NCI-H2029 (cell line): ENCODE data around the gene SPIN2A.
"Not testable (repeated sequence)": the region's sequence is repeated elsewhere in the genome, so short reads cannot be mapped to it uniquely, and the experiment has no call there.

Source experiments
- DNase-seq: peaks from one replicate; lab custom pipeline; 2025; lab: John Stamatoyannopoulos, UW

Gene SPIN2A

DNA sequence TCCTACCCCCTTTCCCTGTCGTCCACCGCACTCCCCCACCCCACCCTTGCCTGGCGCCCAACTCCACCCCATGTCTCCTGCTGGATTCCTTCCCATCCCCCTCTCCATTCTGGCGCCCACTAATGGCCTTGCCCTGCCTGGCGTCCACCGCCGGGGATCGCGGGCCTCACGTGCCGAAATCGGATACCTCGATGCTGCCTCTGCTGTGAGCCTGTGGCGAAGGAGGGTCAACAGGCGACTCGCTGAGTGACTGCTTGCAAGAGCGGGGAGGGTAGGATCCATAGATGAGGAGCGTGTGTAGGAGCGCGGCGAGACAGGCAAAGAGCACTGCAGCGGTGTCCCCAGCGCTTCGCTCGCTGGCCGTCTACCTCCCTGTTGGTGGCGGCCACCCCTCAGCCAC lies at the start of gene SPIN2A:
Gene SPIN2A, minus strand, starts transcription at position 325 of the 400 bp plus-strand sequence. CDS start 800 bp downstream, outside the sequence.
- DNase-seq: peak; percentile 3

DNA sequence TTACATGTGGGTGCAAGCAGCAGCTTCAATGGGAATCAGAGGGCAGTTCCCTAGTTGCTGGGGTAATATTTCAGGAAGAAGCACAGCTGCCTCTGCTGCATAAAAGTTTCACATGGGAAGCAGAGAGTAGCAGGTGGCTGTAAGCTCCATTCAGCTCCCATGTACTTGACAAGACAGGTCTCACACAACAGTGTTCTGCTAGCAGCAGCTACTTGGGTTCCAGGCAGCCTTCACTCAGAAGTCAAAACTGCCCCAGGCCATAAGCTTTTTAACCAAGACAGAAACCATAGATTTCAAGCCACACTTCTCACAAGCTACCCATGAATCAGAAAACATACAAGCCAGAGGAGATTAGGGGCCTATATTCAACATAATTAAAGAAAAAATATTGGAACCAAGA lies 41.4 kb upstream of the SPIN2A start:
- no peak for DNase-seq

DNA sequence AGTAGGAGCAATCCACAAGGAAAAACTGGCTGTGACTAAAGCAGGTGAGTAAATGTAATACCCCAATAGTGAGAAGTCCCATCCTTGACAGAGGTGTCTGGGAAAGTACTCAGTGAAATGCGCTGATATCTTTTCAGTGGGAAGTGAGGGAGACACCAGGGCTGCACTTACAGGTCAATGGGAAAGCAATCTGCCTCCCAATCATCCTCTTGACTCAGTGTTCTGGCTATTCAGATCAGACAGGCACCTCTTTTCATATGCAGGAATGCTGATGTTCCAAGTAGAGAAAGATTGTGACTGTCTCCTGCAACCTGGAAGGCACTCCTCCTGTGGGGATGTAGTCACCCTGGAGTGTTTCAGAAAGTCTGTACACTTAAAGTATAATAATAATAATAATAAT lies 39.9 kb upstream of the SPIN2A start:
- DNase-seq: no peak

DNA sequence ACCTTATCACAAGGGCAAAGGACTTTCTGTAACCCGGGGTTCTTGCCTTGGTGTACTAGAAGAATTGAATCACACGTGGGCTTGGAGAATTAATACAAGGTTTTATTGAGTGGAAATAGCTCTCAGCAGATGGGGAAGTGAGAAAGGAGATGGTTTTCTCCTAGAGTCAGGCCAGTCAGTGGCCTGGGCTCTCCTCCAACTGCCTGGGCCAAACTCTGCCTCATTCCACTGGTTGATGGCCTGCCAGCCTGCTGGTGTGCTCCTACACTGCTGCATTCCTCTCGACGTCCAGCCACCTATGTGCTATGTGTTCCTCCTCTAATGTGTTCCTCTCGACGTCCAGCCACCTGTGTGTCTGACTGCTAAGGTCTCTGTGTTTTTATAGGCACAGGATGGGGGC lies 35.3 kb upstream of the SPIN2A start:
- no peak for DNase-seq

DNA sequence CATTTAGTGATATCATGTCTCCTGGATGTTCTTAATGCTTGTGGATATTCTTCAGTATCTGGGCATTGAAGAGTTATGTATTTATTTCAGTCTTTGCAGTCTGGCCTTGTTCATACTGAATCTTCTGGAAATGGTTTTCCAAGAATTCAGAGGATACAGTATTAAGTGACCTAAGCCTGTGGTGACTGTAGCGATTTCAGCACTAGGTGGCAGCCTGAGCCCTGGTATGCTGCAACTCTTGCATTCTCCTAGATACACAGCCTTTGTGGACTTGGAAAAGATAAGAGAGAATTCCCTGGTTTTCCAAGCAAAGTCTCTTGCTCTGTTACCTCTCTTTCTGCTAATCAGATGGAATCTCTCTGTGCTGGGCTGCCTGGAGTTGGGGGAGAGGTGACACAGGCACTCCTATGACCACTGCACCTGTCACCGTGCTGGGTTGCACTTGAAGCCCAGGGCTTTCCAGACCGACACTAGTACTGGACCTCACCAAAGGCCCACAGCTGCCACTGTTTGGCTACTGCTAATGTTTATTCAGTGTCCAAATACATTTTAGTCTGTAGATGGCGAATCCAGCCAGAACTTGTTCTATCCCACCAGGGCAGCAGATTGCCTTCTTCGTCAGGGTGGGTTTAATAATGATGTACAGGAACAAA lies 19.3 kb upstream of the SPIN2A start:
- peak; percentile 3 for DNase-seq

DNA sequence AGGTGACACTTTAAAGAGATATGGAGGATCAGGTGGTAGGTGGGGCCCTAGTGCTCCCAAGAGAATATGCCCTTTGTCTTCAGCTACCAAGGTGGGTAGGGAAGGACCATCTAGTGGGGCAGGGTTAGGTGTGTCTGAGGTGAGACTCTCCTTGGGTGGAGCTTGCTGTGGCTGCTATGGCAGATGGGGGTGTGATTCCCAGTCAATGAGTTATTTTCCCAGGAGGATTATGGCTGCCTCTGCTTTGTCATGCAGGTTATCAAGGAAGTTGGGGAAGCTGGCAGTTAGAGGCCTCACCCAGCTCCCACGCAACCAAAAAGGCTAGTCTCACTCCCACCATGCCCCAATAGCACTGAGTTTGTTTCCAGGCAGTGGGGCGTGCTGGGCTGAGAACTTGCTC lies 18.0 kb upstream of the SPIN2A start:
- no peak for DNase-seq

DNA sequence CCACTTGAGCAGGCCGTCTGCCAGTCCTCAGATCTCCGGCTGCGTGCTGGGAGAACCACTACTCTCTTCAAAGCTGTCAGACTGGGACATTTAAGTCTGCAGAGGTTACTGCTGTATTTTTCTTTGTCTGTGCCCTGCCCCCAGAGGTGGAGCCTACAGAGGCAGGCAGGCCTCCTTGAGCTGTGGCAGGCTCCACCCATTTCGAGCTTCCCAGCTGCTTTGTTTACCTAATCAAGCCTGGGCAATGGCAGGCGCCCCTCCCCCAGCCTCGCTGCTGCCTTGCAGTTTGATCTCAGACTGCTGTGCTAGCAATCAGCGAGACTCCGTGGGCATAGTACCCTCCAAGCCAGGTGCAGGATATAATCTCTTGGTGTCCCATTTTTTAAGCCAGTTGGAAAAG lies 15.0 kb upstream of the SPIN2A start:
- DNase-seq: not testable (repeated sequence)

DNA sequence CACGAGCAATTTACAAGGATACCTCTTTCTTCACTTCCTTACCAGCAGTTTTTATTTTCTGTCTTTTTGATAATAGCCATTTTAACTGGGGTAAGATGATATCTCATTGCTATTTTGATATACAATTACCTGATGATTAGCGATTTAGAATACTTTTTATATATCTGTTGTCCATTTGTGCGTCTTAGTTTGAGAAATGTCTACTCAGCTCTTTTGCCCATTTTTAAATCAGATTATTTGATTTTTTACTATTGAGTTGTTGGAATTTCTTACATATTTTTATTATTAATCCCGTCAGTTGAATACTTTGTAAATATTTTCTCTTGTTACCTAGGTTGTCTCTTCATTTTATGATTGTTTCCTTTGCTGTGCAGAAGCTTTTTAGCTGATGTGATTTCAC lies 1.5 kb upstream of the SPIN2A start:
- DNase-seq: no peak

DNA sequence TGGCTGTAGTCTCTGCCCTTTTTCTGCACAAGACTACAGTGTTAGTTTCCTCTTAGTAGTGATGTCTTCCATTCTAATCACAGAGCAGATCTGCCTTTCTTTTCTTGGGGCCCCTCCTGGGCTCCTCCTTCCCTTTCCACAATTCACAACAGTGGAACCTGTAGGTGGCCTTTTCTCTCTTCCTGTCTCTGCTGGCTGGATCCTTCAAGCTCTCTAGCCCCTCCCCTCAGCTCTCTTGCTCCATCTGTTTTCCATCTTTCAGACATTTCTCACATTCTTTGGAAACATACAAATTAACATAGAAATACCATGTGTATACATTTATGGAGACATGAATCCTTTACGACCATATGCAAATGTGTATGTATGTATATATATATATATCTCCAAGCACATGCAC lies 304 bp upstream of the SPIN2A start:
- DNase-seq: no peak

DNA sequence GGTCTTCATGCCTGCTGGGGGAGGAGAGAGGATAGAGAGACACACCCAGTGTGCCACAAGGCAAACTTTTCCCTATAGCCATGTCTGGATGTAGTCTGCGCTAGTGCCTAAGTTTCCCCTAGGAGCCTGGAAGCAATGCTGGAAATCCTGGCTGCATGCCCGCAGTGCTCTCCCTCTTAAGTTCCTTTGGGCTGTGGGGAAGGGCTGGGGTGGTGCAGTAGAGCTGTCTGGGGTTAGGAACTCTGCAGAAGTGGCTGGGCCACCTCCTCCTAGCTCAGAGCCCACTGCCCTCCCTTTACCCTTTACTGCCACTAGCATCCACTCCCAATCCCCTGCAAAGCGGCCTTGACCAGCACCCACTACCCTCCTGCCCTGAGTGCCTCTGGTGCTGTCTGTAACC lies 608 bp downstream of the SPIN2A start:
- DNase-seq: not testable (repeated sequence)

DNA sequence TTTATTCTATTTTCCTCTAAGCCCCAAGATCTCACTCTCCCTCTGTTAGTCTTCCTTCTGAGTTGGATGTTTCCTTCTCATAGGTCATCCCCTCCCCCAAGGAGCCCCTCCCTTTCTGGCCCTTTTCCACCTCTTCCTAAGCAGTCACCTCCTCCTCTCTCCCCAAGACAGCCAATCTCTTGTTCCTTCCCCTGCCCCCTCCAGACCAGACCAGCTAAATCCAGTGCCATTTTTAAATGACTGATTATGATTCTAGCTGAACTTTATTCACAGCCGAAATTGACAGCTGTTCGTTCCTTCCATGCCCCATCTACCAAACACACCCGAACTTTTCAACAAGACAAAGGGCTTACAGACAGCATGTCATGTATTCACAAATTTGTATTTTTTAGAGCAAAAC lies 1.9 kb downstream of the SPIN2A start:
- DNase-seq: no peak

DNA sequence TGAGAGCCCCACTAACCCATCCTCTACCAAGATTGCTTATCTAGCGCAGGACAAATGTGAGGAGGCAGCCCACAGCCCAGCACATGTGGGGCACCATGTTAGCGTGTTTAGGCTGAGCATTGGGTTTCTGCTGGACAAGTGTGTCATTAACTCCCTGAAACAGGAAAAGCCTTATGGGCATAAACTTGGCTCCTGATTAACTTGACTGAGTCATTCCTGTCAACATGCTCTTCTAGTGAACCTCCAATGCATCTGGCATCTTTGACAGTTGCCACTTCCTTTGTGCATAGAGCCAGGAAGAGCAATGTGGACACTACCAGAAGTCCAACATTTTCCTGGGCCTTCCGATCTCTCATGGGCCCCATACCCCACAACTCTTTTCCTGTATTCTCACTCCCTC lies 2.5 kb downstream of the SPIN2A start:
- DNase-seq: no peak

DNA sequence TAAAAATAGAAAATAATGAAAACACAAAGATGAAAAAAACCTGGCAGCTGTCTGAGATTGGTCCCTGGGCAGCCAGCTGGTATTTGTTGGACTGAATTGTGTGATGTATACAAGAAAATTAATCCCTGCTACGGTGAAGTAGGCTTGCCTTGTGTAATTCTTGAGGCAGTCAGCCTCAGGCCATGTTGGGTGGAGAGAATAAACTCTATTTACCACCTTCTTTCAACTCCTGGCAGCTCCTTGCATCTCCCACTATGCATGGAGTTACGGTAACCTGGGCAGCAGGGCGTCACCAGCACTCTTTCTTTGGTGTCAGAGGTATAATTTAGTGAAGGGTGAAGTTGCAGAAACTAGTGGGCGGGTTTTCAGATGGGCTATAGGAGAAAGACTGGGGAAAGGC lies 3.5 kb downstream of the SPIN2A start:
- no peak for DNase-seq

DNA sequence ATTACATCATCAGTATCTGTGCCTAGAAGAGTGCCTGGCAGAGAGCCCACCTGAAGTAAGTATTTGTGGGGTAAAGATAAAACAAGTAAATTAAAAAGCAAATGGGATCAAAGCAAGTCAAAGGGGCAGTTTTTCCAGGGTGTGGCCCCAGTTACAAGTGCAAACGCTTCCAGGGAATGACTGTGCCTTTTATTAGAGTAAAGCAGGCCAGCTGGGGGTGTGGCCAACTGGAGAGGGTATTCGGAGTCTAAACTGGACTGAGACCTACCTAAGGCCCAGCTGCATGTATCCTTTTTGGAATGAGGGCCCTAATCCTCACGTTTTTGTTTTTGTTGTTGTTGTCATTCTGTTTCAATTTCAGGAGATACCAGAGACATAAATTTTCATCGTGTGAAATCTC lies 3.9 kb downstream of the SPIN2A start:
- DNase-seq: not testable (repeated sequence)

DNA sequence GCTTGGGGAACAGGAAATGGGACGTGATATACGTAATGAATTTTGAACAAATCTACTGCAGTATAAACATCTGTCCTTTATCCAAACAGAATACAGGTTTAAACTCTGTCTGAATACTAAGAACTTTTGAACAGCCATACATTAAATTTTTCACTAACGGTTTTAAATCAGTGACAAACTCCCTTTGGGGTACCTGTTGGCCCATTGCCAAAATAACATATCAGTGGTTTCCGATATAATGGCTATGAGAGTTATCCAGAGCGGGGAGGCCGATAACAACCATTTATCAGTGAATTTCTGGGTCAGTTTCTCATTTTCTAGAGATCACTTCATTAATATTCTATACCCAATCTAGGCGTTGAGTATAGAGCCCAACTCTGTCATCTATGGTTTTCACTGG lies 5.2 kb downstream of the SPIN2A start:
- DNase-seq: no peak

DNA sequence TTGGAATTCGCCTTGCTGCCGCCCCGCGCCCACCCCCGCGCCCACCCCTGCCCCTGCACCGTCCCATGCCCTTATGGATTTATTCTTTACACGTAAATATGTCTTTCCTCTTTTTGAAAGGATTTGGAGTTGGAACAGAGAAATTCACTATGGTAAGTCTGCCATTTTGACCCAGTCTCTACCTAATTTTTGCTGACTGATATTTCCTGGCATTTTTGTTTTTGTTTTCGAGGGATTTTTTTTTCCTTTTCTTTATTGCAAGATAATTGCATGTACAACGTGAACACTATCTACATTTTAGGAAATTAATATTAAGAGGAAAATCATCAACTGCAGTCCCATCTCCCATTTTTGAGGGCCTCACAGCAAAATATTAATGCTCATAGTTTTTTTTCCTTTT lies 15.4 kb downstream of the SPIN2A start:
- DNase-seq: no peak

DNA sequence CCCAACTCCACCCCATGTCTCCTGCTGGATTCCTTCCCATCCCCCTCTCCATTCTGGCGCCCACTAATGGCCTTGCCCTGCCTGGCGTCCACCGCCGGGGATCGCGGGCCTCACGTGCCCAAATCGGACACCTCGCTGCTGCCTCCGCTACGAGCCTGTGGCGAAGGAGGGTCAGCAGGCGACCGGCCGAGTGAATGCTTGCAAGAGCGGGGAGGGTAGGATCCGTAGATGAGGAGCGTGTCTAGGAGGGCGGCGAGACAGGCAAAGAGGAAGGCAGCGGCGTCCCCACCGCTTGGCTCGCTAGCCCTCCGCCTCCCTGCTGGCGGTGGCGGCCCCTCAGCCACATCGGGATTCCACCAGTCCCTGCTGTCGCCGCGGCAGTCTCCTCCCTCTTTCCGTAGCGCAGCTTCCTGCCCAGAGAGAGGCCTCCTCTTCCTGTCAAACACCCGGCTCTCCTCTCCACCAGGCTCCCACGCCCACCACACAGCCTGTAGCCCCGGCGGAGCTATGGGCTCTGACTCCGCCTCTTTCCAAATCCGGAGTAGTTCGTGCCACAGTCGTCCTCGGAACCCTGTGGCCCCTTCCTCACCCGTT lies 15.9 kb downstream of the SPIN2A start, which contains the start of gene SPIN2B:
Gene SPIN2B, minus strand, starts transcription at position 387 of the 594 bp plus-strand sequence.
- peak; percentile 65 for DNase-seq

DNA sequence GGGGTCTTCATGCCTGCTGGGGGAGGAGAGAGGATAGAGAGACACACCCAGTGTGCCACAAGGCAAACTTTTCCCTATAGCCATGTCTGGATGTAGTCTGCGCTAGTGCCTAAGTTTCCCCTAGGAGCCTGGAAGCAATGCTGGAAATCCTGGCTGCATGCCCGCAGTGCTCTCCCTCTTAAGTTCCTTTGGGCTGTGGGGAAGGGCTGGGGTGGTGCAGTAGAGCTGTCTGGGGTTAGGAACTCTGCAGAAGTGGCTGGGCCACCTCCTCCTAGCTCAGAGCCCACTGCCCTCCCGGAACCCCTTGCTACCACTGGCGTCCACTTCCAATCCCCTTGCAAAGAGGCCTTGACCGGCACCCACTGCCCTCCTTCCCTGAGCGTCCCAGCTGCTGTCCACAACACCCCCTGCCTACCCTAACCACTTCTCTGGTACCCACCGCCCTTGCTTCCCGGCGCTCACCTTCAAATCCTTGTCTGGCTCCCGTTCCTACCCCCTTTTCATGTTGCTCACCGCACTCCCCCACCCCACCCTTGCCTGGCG lies 16.5 kb downstream of the SPIN2A start:
- not testable (repeated sequence) for DNase-seq

DNA sequence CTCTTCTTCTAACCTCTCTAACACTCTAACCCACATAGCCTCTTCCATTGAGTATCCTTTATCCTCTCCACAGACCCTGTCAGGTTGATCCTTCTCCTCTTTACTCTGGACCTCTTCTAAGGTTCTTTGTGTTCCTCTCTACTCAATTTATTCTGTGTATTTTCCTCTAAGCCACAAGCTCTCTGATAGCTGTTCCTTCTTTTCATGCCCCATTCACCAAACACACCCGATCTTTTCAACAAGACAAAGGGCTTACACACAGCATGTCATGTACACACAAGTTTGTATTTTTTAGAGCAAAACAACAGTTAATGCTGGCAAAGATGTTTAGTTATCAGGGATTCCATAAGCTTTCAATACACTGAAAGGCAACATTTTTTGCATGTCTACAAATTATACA lies 17.8 kb downstream of the SPIN2A start:
- no peak for DNase-seq

DNA sequence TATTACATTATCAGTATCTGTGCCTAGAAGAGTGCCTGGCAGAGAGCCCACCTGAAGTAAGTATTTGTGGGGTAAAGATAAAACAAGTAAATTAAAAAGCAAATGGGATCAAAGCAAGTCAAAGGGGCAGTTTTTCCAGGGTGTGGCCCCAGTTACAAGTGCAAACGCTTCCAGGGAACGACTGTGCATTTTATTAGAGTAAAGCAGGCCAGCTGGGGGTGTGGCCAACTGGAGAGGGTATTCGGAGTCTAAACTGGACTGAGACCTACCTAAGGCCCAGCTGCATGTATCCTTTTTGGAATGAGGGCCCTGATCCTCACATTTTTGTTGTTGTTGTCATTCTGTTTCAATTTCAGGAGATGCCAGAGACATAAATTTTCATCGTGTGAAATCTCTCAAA lies 19.6 kb downstream of the SPIN2A start:
- DNase-seq: not testable (repeated sequence)

DNA sequence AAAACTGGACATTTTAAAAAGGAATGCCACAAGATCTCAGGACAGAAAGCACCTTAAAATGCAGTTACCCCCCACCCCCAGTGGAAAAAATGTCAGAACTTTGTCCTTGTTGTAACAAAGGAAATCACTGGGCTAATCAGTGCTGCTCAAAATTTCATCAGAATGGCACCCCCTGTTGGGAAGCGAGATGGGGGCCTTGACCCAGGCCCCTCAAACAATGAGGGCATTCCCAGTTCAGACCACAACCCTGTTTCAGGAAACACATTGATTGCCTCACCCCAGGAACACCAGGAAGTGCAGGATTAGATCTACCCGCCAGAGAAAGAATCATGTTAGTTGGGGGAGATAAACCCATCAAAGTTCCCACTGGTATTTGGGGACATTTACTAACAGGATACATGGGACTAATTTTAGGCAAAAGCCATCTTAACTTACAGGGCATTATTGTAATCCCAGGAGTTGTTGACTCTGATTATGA lies 32.2 kb downstream of the SPIN2A start:
- no peak for DNase-seq

DNA sequence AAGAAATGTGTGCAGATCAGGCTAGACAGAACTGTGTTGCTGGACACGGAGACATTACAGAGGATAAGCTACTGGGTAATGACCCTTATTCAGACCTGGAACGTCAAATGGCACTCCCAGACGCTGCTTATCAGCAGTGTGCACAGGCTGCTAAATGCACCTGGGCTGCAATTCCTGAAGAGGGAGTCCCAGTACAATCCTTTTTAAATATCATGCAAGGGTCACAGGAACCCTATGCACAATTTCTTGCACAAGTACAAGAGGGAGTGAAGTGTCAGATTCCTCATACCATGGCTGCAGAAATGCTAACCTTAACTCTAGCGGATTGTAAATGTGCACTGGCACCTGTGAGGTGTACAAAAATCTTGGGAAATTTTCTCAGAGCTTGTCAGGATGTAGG lies 32.8 kb downstream of the SPIN2A start:
- no peak for DNase-seq

DNA sequence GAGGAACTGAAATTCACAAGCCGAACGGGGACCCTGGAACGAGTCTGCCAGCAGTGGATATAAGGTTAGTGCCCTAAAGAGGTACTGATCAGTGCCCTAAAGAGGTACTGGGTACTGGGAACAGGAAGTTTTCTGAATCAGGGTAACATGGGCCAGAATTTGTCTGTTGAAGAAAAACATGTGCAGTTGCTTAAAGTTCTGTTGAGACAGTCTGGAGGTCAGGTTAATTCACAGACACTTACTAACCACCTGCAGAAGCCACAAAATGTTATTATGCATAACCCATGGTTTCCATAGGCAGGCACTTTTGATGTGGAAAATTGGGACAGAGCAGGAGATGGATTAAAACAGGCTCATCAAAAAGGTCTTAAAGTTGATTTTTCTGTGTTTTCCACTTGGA lies 33.7 kb downstream of the SPIN2A start:
- no peak for DNase-seq

DNA sequence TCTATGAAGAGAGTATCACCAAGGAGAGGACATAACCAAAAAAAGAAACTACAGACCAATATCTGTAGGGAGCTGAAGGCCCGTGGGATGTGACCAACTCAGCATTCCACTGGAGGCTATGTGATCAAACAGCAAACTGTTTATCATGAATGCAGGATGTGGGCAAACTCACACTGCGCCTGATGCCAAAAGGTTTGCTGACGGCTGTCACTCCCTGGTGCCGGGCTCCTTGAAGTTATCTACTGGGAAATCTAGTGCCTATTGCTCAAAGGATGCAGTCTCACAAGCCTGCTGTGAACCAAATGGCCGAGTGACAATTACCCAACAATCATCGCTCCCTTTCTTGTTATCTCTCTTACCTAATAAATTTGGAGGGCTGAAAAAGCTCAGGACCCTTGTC lies 34.3 kb downstream of the SPIN2A start:
- not testable (repeated sequence) for DNase-seq
